Activated naive CD4-positive, alpha-beta T cell treated with anti-CD3 and anti-CD28 coated beads for 36 hours (primary cell): ENCODE results near the gene FMN1. TPM values are rescaled to one million over a fixed set of nuclear protein-coding genes. Genes with fewer than 3 reads are reported as not detected.

ENCODE experiments used
- CTCF ChIA-PET: fragments of 350-600 bp; sonication (Branson Sonifier 250); formaldehyde crosslinking; loops from one replicate; lab custom pipeline; 2021; ENCODE audit warnings: antibody characterized with exemption; lab: Charles Lee
- DNase-seq: peaks from one replicate; pipeline ENCODE4 v3.0.0-alpha.2; 2020
- H3K27ac Mint-ChIP-seq: one replicate; pipeline ENCODE4 v1.8.0; 2021; ENCODE audit warnings: mild to moderate bottlenecking, mixed read lengths
- H3K27me3 Mint-ChIP-seq: one replicate; pipeline ENCODE4 v1.8.0; 2021; ENCODE audit warnings: low read depth, mixed read lengths
- H3K36me3 Mint-ChIP-seq: one replicate; pipeline ENCODE4 v1.8.0; 2021; ENCODE audit warnings: low read depth, mixed read lengths
- H3K4me1 Mint-ChIP-seq: one replicate; pipeline ENCODE4 v1.8.0; 2021; ENCODE audit warnings: low read depth, mixed read lengths
- H3K4me3 Mint-ChIP-seq: one replicate; pipeline ENCODE4 v1.8.0; 2021; ENCODE audit warnings: mild to moderate bottlenecking, moderate library complexity, mixed read lengths
- H3K9me3 Mint-ChIP-seq: one replicate; pipeline ENCODE4 v1.8.0; 2021; ENCODE audit warnings: mixed read lengths
- intact Hi-C: fragments of 100-400 bp; cut with micrococcal nuclease; formaldehyde crosslinking; loops from one replicate; pipeline ENCODE4 v1.15.1; 2023
- total RNA-seq, 2 experiments: library from RNA; stranded (reverse); gene quantifications; one replicate each; pipeline ENCODE4 v1.2.3, GENCODE V29; 2021

The FMN1 gene
- total RNA-seq, 2 experiments from 2014 or later = 0.02 to 0.12 TPM

DNA sequence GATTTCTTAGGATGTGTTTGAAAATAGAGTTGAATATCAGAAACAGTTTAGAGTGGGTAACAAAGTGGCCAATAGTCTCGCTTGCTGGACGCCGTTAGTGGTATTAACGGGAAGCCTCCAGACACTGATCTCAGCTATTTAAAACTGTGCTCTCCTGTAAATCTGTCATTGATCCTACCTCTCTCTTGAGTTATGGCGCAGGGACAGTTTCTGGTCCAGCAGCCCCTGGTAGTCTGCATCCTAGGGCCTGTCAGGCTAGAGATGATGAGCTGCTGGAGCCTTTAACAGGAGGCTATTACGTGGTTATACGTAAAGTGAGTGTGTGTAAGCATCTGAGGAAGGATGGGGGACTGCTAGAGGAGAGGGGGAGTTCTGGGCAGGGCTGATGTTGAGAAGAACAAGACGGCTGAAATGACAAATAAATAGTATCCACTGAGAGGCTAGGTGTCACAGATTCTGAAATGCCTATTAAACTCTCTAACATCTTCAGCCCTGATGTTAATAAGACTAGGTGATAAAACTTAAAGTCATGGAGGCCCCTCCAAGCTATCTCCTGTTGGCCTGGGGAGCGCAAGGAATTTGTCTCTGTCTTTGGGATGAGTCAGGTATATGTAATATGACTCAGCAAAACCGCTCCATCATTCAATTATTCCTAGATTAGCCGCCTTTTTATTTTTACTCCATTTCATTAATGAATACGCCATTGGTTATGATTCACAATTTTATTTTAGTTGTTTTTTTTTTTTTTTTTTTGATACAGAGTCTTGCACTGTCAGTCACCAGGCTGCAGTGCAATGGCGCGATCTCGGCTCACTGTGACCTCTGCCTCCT lies 321.0 kb downstream of the FMN1 start:
- Mint-ChIP-seq H3K4me3 (no peak overlapping the region), H3K4me1 (no peaks in the 10 kb centered on the region), H3K36me3 (no peaks in the 10 kb centered on the region), H3K9me3 (no peaks in the 10 kb centered on the region), H3K27me3 (peaks cover 6% of the 10 kb centered on the region), H3K27ac (no peak overlapping the region)
- intact Hi-C loops = no loop called here
- CTCF ChIA-PET = interaction anchor here (0.7 kb wide), 2 partner anchors 15 to 54 kb away, joined by 3 to 4 read pairs; no protein-coding TSS in a partner anchor
- DNase-seq = no peak

DNA sequence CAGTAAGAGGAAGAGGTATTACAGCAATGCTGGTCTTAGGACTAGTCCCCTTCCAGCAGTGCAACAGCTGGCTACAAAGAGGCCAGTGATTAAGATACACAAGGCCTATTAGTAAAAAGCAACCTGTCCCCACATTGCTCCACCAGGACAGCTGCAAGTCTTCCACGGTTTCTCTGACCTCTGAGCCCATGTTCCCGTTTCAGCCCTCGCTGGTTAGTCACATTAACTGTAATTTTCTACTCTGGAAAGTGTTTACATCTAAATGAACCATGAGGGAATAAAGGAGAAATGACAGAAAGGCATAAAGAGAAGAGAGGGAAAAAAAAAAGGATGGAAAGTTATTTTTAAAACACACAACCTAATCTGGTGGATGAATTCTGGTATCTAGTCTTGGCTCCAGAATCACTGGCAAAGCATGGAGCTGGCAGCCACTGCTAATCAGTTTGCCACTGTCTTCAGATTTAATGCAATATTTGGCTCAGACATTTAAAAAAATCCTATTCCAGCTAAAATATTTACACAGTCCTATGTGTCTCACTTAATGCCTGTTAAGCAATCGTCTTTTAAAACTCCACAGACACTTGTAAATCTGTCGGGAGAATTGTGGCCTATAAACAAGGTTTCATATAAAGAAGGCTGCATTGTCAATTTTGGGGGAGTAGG lies 321.8 kb downstream of the FMN1 start:
- no peaks in the 10 kb centered on the region for H3K9me3 Mint-ChIP-seq
- no peaks in the 10 kb centered on the region for H3K4me1 Mint-ChIP-seq
- H3K27ac Mint-ChIP-seq = no peak overlapping the region
- DNase-seq = no peak
- intact Hi-C loops = no loop called here
- H3K27me3 Mint-ChIP-seq = peaks cover 4% of the 10 kb centered on the region
- no peaks in the 10 kb centered on the region for H3K36me3 Mint-ChIP-seq
- CTCF ChIA-PET = interaction anchor here (0.7 kb wide), 1 partner anchor 16 kb away, joined by 4 read pairs; no protein-coding TSS in a partner anchor
- no peak overlapping the region for H3K4me3 Mint-ChIP-seq

DNA sequence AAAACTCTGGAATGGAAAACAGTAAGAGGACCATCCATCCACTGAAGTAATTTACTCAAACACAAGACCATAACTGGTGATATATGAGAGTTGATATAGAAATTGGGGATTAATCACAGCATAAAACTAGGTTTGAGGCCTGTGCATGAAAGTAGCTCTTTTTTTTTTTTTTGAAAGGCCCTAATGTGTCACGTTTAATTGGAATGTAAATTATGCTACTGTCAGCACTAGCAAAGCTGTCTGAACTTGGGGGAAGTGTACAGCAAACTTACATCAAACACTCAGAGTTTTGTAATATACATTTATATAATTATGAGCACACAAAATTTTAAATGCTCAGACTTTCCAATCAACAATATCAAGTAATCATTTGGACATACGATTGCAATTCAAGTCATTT lies 322.6 kb downstream of the FMN1 start:
- Mint-ChIP-seq H3K36me3 (no peaks in the 10 kb centered on the region), H3K9me3 (no peaks in the 10 kb centered on the region), H3K27me3 (peaks cover 4% of the 10 kb centered on the region), H3K4me1 (no peaks in the 10 kb centered on the region), H3K27ac (no peak overlapping the region), H3K4me3 (no peak overlapping the region)
- intact Hi-C loops = no loop called here
- CTCF ChIA-PET = no interaction called here
- DNase-seq = no peak

DNA sequence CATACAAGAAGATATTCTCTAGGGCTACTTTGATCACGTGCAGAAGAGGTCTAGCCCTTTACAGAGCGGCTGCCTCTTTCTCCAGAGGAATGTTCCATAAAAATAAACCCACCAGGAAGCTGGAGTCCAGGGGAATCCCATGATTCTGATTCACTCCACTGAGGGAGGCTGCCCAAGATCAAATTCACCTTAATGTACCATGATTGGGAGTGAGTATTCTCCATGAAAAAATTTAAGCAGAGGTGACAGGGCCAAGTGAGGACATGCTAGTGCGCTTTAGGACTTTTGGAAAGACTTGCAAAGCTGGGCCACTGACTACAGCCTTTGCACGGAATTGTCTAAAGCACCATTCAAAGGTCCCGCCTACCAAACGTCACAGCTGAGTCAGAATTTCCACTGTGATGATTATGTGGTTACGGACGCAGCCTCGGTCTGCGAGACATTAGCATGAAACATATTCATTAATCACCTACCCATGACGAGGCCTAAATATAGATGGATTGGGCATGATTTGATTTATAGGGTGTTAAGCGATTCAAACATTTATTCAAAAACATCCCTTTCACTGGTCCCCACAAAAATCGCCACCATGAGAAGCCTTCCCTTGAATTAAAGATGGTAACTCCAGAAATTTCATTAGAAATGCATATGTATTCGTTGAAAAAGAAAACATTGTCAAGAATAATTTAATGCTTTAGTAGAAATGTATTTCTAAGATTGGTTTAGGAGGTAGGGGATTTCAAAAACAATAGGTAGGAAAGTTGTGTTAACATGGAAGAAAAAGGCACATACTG lies 324.1 kb downstream of the FMN1 start:
- Mint-ChIP-seq H3K27me3 (peaks cover 4% of the 10 kb centered on the region), H3K36me3 (no peaks in the 10 kb centered on the region), H3K4me3 (no peak overlapping the region), H3K4me1 (no peaks in the 10 kb centered on the region), H3K27ac (no peak overlapping the region), H3K9me3 (no peaks in the 10 kb centered on the region)
- DNase-seq = no peak
- intact Hi-C loops = no loop called here
- CTCF ChIA-PET = interaction anchor here (0.7 kb wide), 1 partner anchor 12 kb away, joined by 3 read pairs; no protein-coding TSS in a partner anchor

DNA sequence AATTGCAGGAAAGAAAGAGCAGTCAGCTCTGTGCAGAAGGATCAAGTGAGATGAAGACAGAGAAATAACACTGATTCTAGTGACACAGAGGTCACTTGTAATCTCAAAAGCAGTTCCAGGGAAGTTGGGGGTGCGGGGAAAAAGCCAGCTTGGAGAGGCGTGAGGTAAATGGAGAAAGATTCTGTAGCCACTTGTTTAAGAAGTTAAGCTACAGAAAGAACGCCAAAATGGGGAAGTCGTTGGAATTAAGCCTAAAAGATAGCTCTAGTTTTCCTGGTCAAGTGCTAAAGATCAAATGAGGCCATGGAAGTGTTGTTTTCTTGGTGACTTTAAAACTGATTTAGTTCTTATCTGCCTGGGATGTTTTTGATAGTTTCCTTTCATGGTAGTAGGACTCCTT lies 324.7 kb downstream of the FMN1 start:
- Mint-ChIP-seq H3K36me3 (no peaks in the 10 kb centered on the region), H3K27me3 (peaks cover 4% of the 10 kb centered on the region), H3K4me3 (no peak overlapping the region), H3K27ac (no peak overlapping the region), H3K9me3 (no peaks in the 10 kb centered on the region), H3K4me1 (no peaks in the 10 kb centered on the region)
- CTCF ChIA-PET = interaction anchor here (0.7 kb wide), 1 partner anchor 11 kb away, joined by 3 read pairs; no protein-coding TSS in a partner anchor
- DNase-seq = no peak
- intact Hi-C loops = no loop called here

DNA sequence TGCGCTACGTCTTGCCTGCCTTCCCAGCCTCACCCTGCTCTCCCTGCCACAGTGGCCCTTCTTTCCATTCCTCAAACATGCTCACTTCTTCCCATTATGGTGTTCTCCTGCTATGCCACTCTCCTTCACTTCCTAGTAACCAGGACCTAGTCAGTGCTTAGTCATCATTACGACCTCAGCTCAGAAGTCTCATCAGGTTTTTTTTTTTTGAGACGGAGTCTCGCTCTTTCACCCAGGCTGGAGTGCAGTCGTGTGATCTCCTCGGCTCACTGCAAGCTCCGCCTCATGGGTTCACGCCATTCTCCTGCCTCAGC lies 327.2 kb downstream of the FMN1 start:
- H3K27me3 Mint-ChIP-seq = peaks cover 4% of the 10 kb centered on the region
- no peak overlapping the region for H3K27ac Mint-ChIP-seq
- H3K4me3 Mint-ChIP-seq = no peak overlapping the region
- no peak for DNase-seq
- no peaks in the 10 kb centered on the region for H3K9me3 Mint-ChIP-seq
- intact Hi-C loops = no loop called here
- H3K36me3 Mint-ChIP-seq = no peaks in the 10 kb centered on the region
- H3K4me1 Mint-ChIP-seq = no peaks in the 10 kb centered on the region
- CTCF ChIA-PET = no interaction called here

DNA sequence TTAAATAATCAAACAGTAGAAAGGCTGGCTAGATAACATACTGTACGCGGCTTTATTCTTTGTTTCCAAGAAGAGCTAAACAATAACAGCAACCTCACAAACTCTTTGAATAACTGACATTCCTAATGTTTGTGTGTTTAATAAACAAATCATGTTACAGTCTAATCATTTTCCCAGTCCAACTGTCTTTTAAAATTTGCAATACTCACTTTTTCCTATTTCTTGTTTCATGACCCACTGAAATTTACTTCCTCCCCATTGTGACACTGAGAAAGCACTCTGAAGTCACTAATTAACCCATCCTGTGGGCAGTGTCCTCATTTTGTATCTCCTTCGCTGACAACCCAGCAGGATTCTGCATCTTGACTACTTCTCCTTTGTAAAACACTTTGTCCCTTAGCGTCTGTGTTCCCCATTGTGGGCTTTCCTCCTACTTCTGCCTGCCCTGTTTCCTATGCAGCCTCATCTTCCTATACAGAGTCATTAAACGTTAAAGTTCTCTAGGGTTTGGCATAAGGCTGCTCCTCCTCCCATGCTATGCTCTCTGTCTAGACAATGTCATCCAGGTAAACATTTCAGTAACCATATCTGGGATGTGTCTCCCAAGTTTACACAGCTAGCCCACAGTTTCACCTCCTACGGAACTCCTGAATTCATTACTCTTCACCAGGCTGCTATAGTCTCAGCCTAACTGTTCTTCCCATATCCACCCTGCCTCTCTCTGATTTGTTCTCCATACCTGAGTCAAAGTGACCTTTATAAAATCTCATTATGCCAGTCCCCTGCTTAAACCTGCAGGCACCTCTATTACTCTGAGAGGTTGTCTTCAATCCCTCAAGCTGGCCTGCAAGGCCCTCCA lies 327.8 kb downstream of the FMN1 start:
- H3K9me3 Mint-ChIP-seq = no peaks in the 10 kb centered on the region
- H3K36me3 Mint-ChIP-seq = no peaks in the 10 kb centered on the region
- intact Hi-C loops = no loop called here
- CTCF ChIA-PET = no interaction called here
- H3K27me3 Mint-ChIP-seq = peaks cover 4% of the 10 kb centered on the region
- no peaks in the 10 kb centered on the region for H3K4me1 Mint-ChIP-seq
- H3K27ac Mint-ChIP-seq = no peak overlapping the region
- H3K4me3 Mint-ChIP-seq = no peak overlapping the region
- no peak for DNase-seq

DNA sequence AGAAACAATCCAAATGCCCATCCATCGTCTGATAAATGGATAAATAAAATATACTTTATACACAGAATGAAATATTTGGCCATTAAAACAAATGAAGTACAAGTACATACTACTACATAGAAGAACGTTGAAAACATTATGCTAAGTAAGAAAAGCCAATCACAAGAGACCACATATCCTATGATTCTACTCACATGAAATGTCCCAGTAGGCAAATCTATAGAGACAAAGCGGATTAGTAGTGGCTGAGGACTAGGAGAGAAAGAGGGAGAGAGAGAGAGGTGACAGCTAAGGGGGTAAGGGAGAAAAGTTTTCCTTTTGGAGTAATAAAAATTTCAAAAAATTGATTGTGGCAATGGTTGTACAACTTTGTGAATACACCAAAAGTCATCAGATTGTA lies 329.7 kb downstream of the FMN1 start:
- no peaks in the 10 kb centered on the region for H3K4me1 Mint-ChIP-seq
- no peak overlapping the region for H3K27ac Mint-ChIP-seq
- H3K27me3 Mint-ChIP-seq = peaks cover 4% of the 10 kb centered on the region
- H3K9me3 Mint-ChIP-seq = no peaks in the 10 kb centered on the region
- CTCF ChIA-PET = interaction anchor here (0.7 kb wide), 1 partner anchor 181 kb away, joined by 3 read pairs; no protein-coding TSS in a partner anchor
- no peak overlapping the region for H3K4me3 Mint-ChIP-seq
- intact Hi-C loops = no loop called here
- H3K36me3 Mint-ChIP-seq = no peaks in the 10 kb centered on the region
- DNase-seq = no peak

DNA sequence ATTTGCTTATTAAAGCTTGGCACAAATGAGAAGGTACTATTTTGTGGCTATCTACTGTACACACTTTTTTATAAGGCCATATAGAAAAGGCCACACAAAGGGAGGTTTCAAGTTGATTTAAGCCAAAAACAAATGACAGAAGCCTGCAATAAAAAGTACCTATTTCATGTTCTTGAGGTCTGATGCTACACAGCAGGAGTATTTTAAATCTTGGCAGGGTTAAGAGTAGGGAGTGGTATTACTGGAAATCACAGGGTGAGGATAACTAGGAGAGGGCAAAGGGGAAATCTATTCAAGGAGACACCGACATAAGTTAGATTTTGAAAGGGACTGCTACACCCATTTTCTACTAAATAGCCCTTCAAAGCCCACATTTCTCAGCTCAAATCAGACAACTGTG lies 330.5 kb downstream of the FMN1 start:
- Mint-ChIP-seq H3K27me3 (peaks cover 4% of the 10 kb centered on the region), H3K27ac (no peak overlapping the region), H3K4me1 (no peaks in the 10 kb centered on the region), H3K36me3 (no peaks in the 10 kb centered on the region), H3K4me3 (no peak overlapping the region), H3K9me3 (no peaks in the 10 kb centered on the region)
- DNase-seq = no peak
- intact Hi-C loops = no loop called here
- CTCF ChIA-PET = interaction anchor here (0.7 kb wide), 1 partner anchor 181 kb away, joined by 3 read pairs; no protein-coding TSS in a partner anchor

DNA sequence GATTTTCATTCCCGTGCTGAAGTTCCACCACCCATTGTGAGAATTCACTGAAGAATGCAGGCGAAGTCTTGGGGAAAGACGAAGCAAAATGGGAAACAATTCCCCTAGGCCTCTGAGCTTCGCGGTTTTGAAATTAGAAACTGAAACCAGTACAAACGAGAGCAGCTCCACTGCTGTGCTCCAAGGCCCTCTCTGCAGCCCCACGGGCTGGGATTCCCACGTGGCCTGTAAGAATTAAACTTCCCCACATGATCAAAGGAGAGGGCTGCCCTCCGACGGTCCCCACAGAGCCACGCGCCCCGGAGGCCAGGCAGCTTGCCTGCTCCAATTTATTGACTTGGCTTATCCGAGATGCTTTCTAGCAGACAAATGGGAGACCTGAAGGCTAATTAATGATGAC lies 332.8 kb downstream of the FMN1 start:
- no peak overlapping the region for H3K4me3 Mint-ChIP-seq
- CTCF ChIA-PET = interaction anchor here (1.3 kb wide), 1 partner anchor 43 kb away, joined by 5 read pairs; no protein-coding TSS in a partner anchor
- no peaks in the 10 kb centered on the region for H3K36me3 Mint-ChIP-seq
- no peak overlapping the region for H3K27ac Mint-ChIP-seq
- DNase-seq = no peak
- H3K4me1 Mint-ChIP-seq = no peaks in the 10 kb centered on the region
- peaks cover 2% of the 10 kb centered on the region for H3K27me3 Mint-ChIP-seq
- no peaks in the 10 kb centered on the region for H3K9me3 Mint-ChIP-seq
- intact Hi-C loops = no loop called here

DNA sequence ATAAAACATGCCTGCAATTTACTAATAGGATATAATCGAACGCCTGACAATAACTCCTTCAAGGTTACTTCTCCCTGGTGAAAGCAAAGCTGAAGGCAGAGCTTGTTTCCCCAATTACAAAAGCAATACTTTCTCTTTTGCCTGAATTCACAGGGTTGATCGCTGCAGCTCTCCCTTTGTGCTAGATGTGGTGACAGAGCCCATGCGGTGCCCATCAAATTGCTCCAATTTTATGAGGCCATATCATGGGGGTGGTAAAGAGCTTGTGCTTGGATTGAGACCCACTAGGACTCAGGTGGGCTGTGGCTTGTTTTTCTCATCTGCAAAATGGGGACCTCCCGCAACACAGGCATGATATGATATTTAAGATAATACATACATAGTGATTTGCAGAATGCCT lies 333.3 kb downstream of the FMN1 start:
- intact Hi-C loops = no loop called here
- no peak for DNase-seq
- Mint-ChIP-seq H3K27ac (no peak overlapping the region), H3K9me3 (no peaks in the 10 kb centered on the region), H3K36me3 (no peaks in the 10 kb centered on the region), H3K4me1 (no peaks in the 10 kb centered on the region), H3K27me3 (peaks cover 2% of the 10 kb centered on the region), H3K4me3 (no peak overlapping the region)
- CTCF ChIA-PET = no interaction called here
